Iris pigment epithelial cell (primary cell): ENCODE results near the gene PRSS56.

Source experiments
- DNase-seq: peaks from one replicate; pipeline ENCODE4 v3.0.0-alpha.2; 2011; ENCODE audit warnings: low read depth

PRSS56 gene

DNA sequence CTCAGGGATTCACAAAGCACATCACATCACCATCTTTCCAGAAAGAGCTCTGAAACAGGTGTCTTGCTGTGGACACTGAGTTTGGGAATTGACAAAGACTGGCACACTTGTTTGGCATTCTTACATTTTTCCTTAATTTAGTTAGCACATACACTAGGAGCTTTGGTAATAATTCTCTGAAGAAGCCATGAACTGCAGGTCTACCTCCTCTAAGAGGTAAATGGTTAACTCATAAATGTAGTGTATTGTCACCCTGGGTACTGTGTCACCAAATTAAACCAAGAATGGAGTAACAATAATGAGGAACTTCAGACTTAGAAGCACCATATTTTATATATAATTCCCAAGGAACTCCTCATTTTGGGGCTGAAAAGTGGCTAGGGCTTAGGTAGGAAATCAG, 52.9 kb downstream of the PRSS56 start:
- DNase-seq: no peak

DNA sequence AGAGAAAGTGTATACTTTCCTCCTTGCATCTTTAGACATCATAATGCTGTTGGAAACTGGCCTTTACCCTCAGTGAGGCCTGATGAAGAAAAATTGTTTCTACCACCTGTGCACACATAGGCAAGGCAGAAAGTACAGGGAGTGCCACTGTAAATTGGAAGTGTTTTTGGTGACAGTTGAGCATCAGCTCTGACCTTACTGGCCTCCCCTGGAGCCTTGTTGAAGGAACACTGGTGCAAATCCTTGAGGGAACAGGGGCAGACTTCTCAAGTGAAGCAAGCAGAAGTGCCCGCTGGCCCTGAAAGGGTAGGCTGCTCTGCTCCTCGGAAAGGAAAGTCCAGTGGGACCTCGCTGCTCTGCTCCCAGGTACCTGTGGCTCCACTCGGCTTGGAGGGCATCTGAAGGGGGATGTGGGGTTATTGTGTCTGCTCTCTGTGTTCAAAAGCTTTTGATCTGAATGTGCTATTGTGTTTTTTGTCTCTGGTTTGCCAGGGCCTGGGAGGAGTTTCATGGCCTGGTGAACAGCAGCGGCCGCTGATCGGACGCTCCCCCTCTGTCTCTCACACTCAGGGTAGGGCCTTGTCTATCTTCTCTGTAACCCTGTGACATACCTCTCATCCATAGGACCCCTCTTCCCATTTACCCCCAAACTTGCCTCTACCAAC, 53.7 kb downstream of the PRSS56 start:
- DNase-seq: no peak

DNA sequence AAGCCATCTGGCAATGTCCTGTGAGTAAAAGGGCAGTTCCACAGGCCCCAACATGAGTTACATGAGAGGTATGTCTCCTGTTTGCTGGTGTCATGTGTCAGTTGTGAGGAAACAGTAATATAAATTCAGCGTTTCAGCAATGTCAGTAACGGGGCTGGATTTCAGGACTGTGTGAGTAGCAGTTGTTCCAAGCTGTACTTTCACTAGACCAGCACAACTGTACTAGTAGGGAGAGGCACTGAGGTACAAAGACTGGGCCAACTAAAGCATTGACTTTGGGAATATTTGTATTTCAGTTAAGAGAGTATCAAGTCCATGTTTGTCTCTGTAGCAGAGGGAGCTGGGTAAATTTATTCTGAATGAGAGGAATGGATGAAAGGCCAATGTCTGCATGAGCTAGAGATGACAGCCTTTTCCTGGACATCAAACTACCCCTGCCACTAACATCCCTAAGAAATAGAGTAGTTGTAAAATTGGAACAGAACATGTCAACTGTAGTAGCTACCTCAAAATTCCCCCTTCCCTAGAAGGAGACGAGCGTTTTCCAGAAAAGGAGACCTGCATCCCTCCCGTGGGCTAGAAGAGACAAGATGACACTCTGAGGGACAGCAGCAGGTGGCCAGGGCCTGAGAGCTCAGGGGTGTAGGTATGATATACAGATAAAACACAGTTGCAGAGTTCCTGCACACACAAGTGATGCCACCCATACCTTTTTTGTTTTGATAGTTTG, 54.7 kb downstream of the PRSS56 start:
- peak; percentile 85 for DNase-seq
